OCI-LY1 (cell line): ENCODE measurements around the gene DACT2.

Experiments
- H2AFZ ChIP-seq: fragments of 200-600 bp; sonication (generic), shearing (Covaris generic); 2 replicates; pipeline ENCODE4 v1.6.0; 2014; ENCODE audit warnings: antibody characterized with exemption, mild to moderate bottlenecking, low read length
- H3F3A ChIP-seq: fragments of 200-600 bp; sonication (generic), shearing (Covaris generic); 2 replicates; pipeline ENCODE4 v1.6.0; 2014; ENCODE audit warnings: mild to moderate bottlenecking, antibody characterized with exemption, low read length, moderate library complexity; ENCODE audit not compliant: insufficient read depth
- H3K27ac ChIP-seq: fragments of 200-600 bp; sonication (generic); 2 replicates; pipeline ENCODE4 v1.5.1; 2014; ENCODE audit warnings: low read length, mixed run types, mild to moderate bottlenecking, low read depth; ENCODE audit not compliant: poor library complexity, severe bottlenecking
- H3K27me3 ChIP-seq: fragments of 200-600 bp; sonication (generic); 2 replicates; pipeline ENCODE4 v1.6.0; 2014; ENCODE audit warnings: antibody characterized with exemption, mild to moderate bottlenecking, low read length, moderate library complexity; ENCODE audit not compliant: insufficient read depth
- H3K36me3 ChIP-seq: fragments of 200-600 bp; sonication (generic); 2 replicates; pipeline ENCODE4 v1.6.1; 2014; ENCODE audit warnings: mild to moderate bottlenecking, antibody characterized with exemption, low read length, moderate library complexity, mixed read lengths; ENCODE audit not compliant: insufficient read depth
- H3K4me1 ChIP-seq: fragments of 200-600 bp; sonication (generic); 2 replicates; pipeline ENCODE4 v1.5.1; 2014; ENCODE audit warnings: mild to moderate bottlenecking, low read length, moderate library complexity; ENCODE audit not compliant: insufficient read depth, severe bottlenecking
- H3K4me2 ChIP-seq: fragments of 200-600 bp; sonication (generic), shearing (Covaris generic); 2 replicates; pipeline ENCODE4 v1.6.1; 2014; ENCODE audit warnings: low read length
- H3K4me3 ChIP-seq: fragments of 200-600 bp; sonication (generic); 2 replicates; pipeline ENCODE4 v1.5.1; 2014; ENCODE audit warnings: low read length, low read depth, mild to moderate bottlenecking, mixed read lengths; ENCODE audit not compliant: poor library complexity, severe bottlenecking
- H3K79me2 ChIP-seq: fragments of 200-600 bp; shearing (Covaris generic); 2 replicates; pipeline ENCODE4 v1.6.1; 2016; ENCODE audit warnings: mixed run types, low read length, mixed read lengths; ENCODE audit not compliant: insufficient read depth
- H3K9ac ChIP-seq: fragments of 200-600 bp; sonication (generic), shearing (Covaris generic); 2 replicates; pipeline ENCODE4 v1.6.1; 2014; ENCODE audit warnings: mild to moderate bottlenecking, low read length, mixed read lengths
- H3K9me2 ChIP-seq: fragments of 200-600 bp; sonication (generic), shearing (Covaris generic); 2 replicates; pipeline ENCODE4 v1.6.1; 2014; ENCODE audit warnings: low read depth, mild to moderate bottlenecking, low read length, mixed read lengths
- H3K9me3 ChIP-seq: fragments of 200-600 bp; shearing (Covaris generic); 2 replicates; pipeline ENCODE4 v1.6.1; 2014; ENCODE audit warnings: low read length, mixed read lengths
- H4K20me1 ChIP-seq: fragments of 200-600 bp; sonication (generic), shearing (Covaris generic); 2 replicates; pipeline ENCODE4 v1.6.0; 2016; ENCODE audit warnings: mild to moderate bottlenecking, low read length; ENCODE audit not compliant: insufficient read depth
- CTCF ChIP-seq: fragments of 200-600 bp; sonication (generic), shearing (Covaris generic); IDR thresholded peaks from 2 replicates; pipeline ENCODE4 v1.5.1; 2017; ENCODE audit warnings: mild to moderate bottlenecking, antibody characterized with exemption, low read length, moderate library complexity, mixed read lengths
- EZH2 ChIP-seq: fragments of 200-600 bp; sonication (generic), shearing (Covaris generic); IDR thresholded peaks from 2 replicates; pipeline ENCODE4 v1.8.0; 2017; ENCODE audit warnings: borderline replicate concordance, mixed run types, mild to moderate bottlenecking, antibody characterized with exemption, low read length, moderate library complexity, mixed read lengths

The DACT2 gene

GRCh38 chr6:168348186-168348585 is 28.6 kb upstream of the DACT2 start:
- H3K9me3 ChIP-seq, result no peaks in the 10 kb centered on the region

GRCh38 chr6:168347615-168348014 is 28.0 kb upstream of the DACT2 start:
- H3K27ac ChIP-seq, result no peak overlapping the region
- no peaks in the 10 kb centered on the region for H3K79me2 ChIP-seq
- H3K9me2 ChIP-seq, result no peaks in the 10 kb centered on the region
- H3K9ac ChIP-seq, result no peak overlapping the region
- H3K27me3 ChIP-seq, result no peaks in the 10 kb centered on the region
- no peak overlapping the region for H3K4me3 ChIP-seq
- no peaks in the 10 kb centered on the region for H3K4me1 ChIP-seq
- H3K4me2 ChIP-seq, result no peak overlapping the region
- no peak overlapping the region for H2AFZ ChIP-seq
- no peaks in the 10 kb centered on the region for H3K9me3 ChIP-seq
- H3F3A ChIP-seq, result no peaks in the 10 kb centered on the region
- no peak for TF ChIP-seq EZH2
- no peaks in the 10 kb centered on the region for H4K20me1 ChIP-seq
- H3K36me3 ChIP-seq, result no peaks in the 10 kb centered on the region

More at GRCh38 chr6:168348186-168348585, 28.6 kb upstream of the DACT2 start:
- Histone ChIP-seq H3K36me3 (no peaks in the 10 kb centered on the region), H3K27ac (no peak overlapping the region), H3K4me3 (no peak overlapping the region), H3K4me1 (no peaks in the 10 kb centered on the region), H3K9me2 (no peaks in the 10 kb centered on the region), H2AFZ (no peak overlapping the region), H3F3A (no peaks in the 10 kb centered on the region), H3K27me3 (no peaks in the 10 kb centered on the region), H3K79me2 (no peaks in the 10 kb centered on the region), H4K20me1 (no peaks in the 10 kb centered on the region), H3K9ac (no peak overlapping the region), H3K4me2 (no peak overlapping the region)
- TF ChIP-seq CTCF, result no peak
- TF ChIP-seq EZH2, result no peak

GRCh38 chr6:168347053-168347452 is 27.5 kb upstream of the DACT2 start:
- no peaks in the 10 kb centered on the region for H3F3A ChIP-seq
- H3K9me3 ChIP-seq, result no peaks in the 10 kb centered on the region
- no peaks in the 10 kb centered on the region for H3K27me3 ChIP-seq
- no peaks in the 10 kb centered on the region for H3K36me3 ChIP-seq
- H3K4me1 ChIP-seq, result no peaks in the 10 kb centered on the region
- H3K9ac ChIP-seq, result no peak overlapping the region
- TF ChIP-seq EZH2 (no peak), CTCF (no peak)
- no peak overlapping the region for H3K27ac ChIP-seq
- H3K79me2 ChIP-seq, result no peaks in the 10 kb centered on the region
- no peaks in the 10 kb centered on the region for H3K9me2 ChIP-seq
- no peak overlapping the region for H3K4me3 ChIP-seq
- H4K20me1 ChIP-seq, result no peaks in the 10 kb centered on the region
- H2AFZ ChIP-seq, result no peak overlapping the region
- H3K4me2 ChIP-seq, result no peak overlapping the region
